Trophoblast cell (in vitro differentiated cells and primary cell): ENCODE results near the gene PHLDA3.

Source experiments
- DNase-seq, 2 donors: peaks; one replicate each; pipeline ENCODE4 v3.0.0-alpha.2; 2016
- H2AFZ ChIP-seq: 2 replicates; pipeline ENCODE4 v1.6.1; 2013; ENCODE audit warnings: low read length, moderate library complexity, mild to moderate bottlenecking; ENCODE audit not compliant: insufficient read depth, poor library complexity
- H2AK5ac ChIP-seq: 2 replicates; pipeline ENCODE4 v1.6.1; 2013; ENCODE audit warnings: mild to moderate bottlenecking, low read length
- H2BK120ac ChIP-seq: 2 replicates; pipeline ENCODE4 v1.6.1; 2013; ENCODE audit warnings: low read length, mild to moderate bottlenecking, moderate library complexity; ENCODE audit not compliant: insufficient read depth, poor library complexity
- H2BK12ac ChIP-seq: 2 replicates; pipeline ENCODE4 v1.6.1; 2013; ENCODE audit warnings: mild to moderate bottlenecking, low read length, moderate library complexity
- H2BK5ac ChIP-seq: 2 replicates; pipeline ENCODE4 v1.6.1; 2013; ENCODE audit warnings: low read length, low read depth, moderate library complexity, mild to moderate bottlenecking; ENCODE audit not compliant: poor library complexity
- H3K14ac ChIP-seq: 2 replicates; pipeline ENCODE4 v1.6.1; 2013; ENCODE audit warnings: mild to moderate bottlenecking, low read length
- H3K18ac ChIP-seq: 2 replicates; pipeline ENCODE4 v1.6.1; 2013; ENCODE audit warnings: mild to moderate bottlenecking, low read length
- H3K23ac ChIP-seq: 2 replicates; pipeline ENCODE4 v1.6.1; 2013; ENCODE audit warnings: low read length
- H3K27ac ChIP-seq: 2 replicates; pipeline ENCODE4 v1.5.1; 2013; ENCODE audit warnings: low read depth, mild to moderate bottlenecking, inconsistent platforms, low read length, moderate library complexity
- H3K27me3 ChIP-seq: 2 replicates; pipeline ENCODE4 v1.6.1; 2013; ENCODE audit warnings: inconsistent platforms, mild to moderate bottlenecking, low read length, moderate library complexity; ENCODE audit not compliant: insufficient read depth
- H3K36me3 ChIP-seq, 2 experiments: 1 replicate in 1 of 2; 2 replicates in 1 of 2; pipeline ENCODE4 v1.6.1; 2013; ENCODE audit warnings: low read length in 2 of 2, mild to moderate bottlenecking in 2 of 2, moderate library complexity in 1 of 2; ENCODE audit not compliant: insufficient read depth in 2 of 2, control insufficient read depth in 1 of 2
- H3K4ac ChIP-seq: 2 replicates; pipeline ENCODE4 v1.6.1; 2013; ENCODE audit warnings: low read depth, mild to moderate bottlenecking, low read length, moderate library complexity
- H3K4me1 ChIP-seq, 2 experiments: 1 replicate in 1 of 2; 2 replicates in 1 of 2; pipeline ENCODE4 v1.6.1; 2013; ENCODE audit warnings: low read length in 2 of 2, mild to moderate bottlenecking in 2 of 2, moderate library complexity in 1 of 2; ENCODE audit not compliant: insufficient read depth in 2 of 2, control insufficient read depth in 1 of 2
- H3K4me2 ChIP-seq: 2 replicates; pipeline ENCODE4 v1.6.1; 2013; ENCODE audit warnings: inconsistent platforms, mild to moderate bottlenecking, low read length, moderate library complexity
- H3K4me3 ChIP-seq: 2 replicates; pipeline ENCODE4 v1.5.1; 2013; ENCODE audit warnings: mild to moderate bottlenecking, low read depth, low read length, inconsistent platforms
- H3K79me1 ChIP-seq: one replicate; pipeline ENCODE4 v1.6.1; 2013; ENCODE audit warnings: low read length
- H3K79me2 ChIP-seq: 2 replicates; pipeline ENCODE4 v1.6.1; 2013; ENCODE audit warnings: low read length, mild to moderate bottlenecking; ENCODE audit not compliant: control insufficient read depth, insufficient read depth, poor library complexity
- H3K9ac ChIP-seq: 2 replicates; pipeline ENCODE4 v1.6.1; 2013; ENCODE audit warnings: mild to moderate bottlenecking, low read length
- H3K9me3 ChIP-seq: 2 replicates; pipeline ENCODE4 v1.6.1; 2013; ENCODE audit warnings: low read depth, mild to moderate bottlenecking, control low read depth, inconsistent platforms, low read length; ENCODE audit not compliant: insufficient read depth
- H4K12ac ChIP-seq: 2 replicates; pipeline ENCODE4 v1.6.1; 2013; ENCODE audit warnings: low read depth, mild to moderate bottlenecking, low read length, moderate library complexity
- H4K8ac ChIP-seq: 2 replicates; pipeline ENCODE4 v1.6.1; 2013; ENCODE audit warnings: low read depth, mild to moderate bottlenecking, low read length, moderate library complexity
- H4K91ac ChIP-seq: one replicate; pipeline ENCODE4 v1.6.1; 2013; ENCODE audit warnings: low read depth, mild to moderate bottlenecking, low read length, moderate library complexity
- WGBS: extraction: QIAGEN DNeasy Blood & Tissue Kit; methylation state at CpG from one replicate; pipeline ENCODE4 v1.1.7; 2013; ENCODE audit warnings: missing lambda C conversion rate; ENCODE audit not compliant: insufficient read length, insufficient coverage; ENCODE audit errors: extremely low coverage; 5-methylcytosine and 5-hydroxymethylcytosine counted together

Gene PHLDA3

DNA sequence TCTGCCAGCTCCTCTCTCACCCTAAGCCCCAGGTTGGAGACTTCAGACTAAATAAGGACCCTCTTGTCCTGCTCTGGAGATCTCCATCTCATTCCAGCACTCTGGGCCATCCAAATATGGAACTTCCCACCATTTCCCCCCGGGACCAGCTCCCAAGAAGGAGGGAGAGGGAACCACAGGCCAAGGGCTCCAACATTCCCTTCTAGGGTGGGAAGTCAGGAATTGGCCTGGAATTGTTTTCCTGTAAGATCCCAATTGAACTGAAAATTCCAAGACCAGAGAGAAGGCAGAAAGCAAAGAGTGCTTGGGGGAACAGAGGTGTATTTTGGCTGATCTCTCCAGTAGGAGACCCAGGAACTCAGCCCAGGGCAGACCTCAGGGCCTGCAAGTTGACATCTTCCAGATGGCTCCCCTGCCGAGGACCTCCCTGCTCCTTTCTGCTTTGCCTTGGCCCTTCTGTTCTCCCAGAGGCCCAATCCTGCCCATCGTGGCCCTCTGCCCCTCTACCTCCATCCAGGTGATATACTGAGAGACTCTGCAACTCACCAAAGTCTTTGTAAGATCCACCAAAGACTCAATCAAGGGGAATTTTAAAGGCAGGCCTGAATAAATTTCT, 23.0 kb upstream of the PHLDA3 start:
- Histone ChIP-seq H3K4me1 (peaks cover 25 to 35% of the 10 kb centered on the region in 2 experiments), H3K4ac (peak overlapping the region; percentile 14), H3K18ac (no peak overlapping the region), H4K8ac (no peak overlapping the region), H3K27me3 (no peaks in the 10 kb centered on the region), H3K23ac (no peak overlapping the region), H3K36me3 (peaks cover 59 to 80% of the 10 kb centered on the region in 2 experiments), H3K9ac (no peak overlapping the region), H3K79me2 (peaks cover 2% of the 10 kb centered on the region), H4K91ac (no peak overlapping the region), H2AFZ (no peak overlapping the region), H2AK5ac (no peak overlapping the region), H3K4me3 (no peak overlapping the region), H2BK5ac (peak overlapping the region; percentile 24), H3K4me2 (no peak overlapping the region), H3K79me1 (peaks cover 17% of the 10 kb centered on the region), H3K27ac (peak overlapping the region; percentile 14), H3K14ac (peak overlapping the region; percentile 17), H2BK120ac (peak overlapping the region; percentile 7), H3K9me3 (peaks cover 6% of the 10 kb centered on the region), H4K12ac (no peak overlapping the region), H2BK12ac (no peak overlapping the region)
- no peak for DNase-seq
- no CpG with 5 or more reads among the region's 3 CpGs for whole genome bisulfite sequencing

GRCh38 chr1:201490708-201491131, 21.7 kb upstream of the PHLDA3 start:
- Histone ChIP-seq H3K9ac (no peak overlapping the region), H2AK5ac (no peak overlapping the region), H4K91ac (no peak overlapping the region), H2BK120ac (no peak overlapping the region), H3K27me3 (no peaks in the 10 kb centered on the region), H3K18ac (no peak overlapping the region), H3K4me3 (no peak overlapping the region), H2AFZ (no peak overlapping the region), H3K27ac (no peak overlapping the region), H3K79me1 (peaks cover 18% of the 10 kb centered on the region), H3K36me3 (peaks cover 61 to 82% of the 10 kb centered on the region in 2 experiments), H4K8ac (no peak overlapping the region), H3K4me2 (no peak overlapping the region), H3K14ac (no peak overlapping the region), H3K4me1 (peaks cover 22 to 28% of the 10 kb centered on the region in 2 experiments), H2BK12ac (no peak overlapping the region), H3K23ac (no peak overlapping the region), H4K12ac (no peak overlapping the region), H3K79me2 (peaks cover 2% of the 10 kb centered on the region), H3K4ac (no peak overlapping the region), H3K9me3 (peaks cover 6% of the 10 kb centered on the region), H2BK5ac (no peak overlapping the region)
- DNase-seq: no peak
- no CpG with 5 or more reads among the region's 3 CpGs for WGBS

DNA sequence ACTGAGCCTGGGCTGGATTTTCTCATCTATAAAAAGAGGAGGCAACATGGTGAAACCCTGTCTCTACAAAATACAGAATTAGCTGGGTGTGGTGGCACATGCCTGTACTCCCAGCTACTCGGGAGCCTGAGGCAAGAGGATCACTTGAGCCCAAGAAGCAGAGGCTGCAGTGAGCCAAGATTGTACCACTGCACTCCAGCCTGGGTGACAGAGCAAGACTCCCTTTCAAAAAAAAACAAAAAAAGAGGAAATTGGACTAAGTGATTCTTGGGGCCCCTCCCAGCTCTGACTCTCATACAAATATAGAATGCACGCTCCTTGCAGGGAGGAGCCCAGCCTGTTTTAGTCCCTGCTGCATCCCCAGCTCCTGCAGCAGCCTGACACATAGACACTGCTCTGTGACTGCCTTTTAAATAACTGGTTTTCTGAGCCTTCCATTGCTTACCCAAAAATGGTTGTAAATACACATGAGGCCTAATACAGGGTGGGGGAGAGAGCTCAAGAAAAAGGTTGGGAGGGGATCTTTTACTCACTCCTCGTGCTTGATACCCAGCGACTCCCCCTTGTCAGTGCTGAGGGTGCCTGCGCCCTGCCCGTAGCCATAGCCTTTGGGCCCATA, 20.8 kb upstream of the PHLDA3 start:
- Histone ChIP-seq H2BK120ac (no peak overlapping the region), H4K12ac (no peak overlapping the region), H3K14ac (no peak overlapping the region), H3K9ac (peak overlapping the region; percentile 25), H4K91ac (no peak overlapping the region), H3K36me3 (peaks cover 61 to 84% of the 10 kb centered on the region in 2 experiments), H3K79me1 (peaks cover 22% of the 10 kb centered on the region), H3K27ac (no peak overlapping the region), H3K4me1 (peaks cover 27 to 28% of the 10 kb centered on the region in 2 experiments), H3K4me3 (peak overlapping the region; percentile 52), H3K23ac (no peak overlapping the region), H2BK12ac (no peak overlapping the region), H4K8ac (no peak overlapping the region), H3K79me2 (peaks cover 2% of the 10 kb centered on the region), H2AFZ (no peak overlapping the region), H2BK5ac (no peak overlapping the region), H3K27me3 (no peaks in the 10 kb centered on the region), H3K18ac (no peak overlapping the region), H3K9me3 (peaks cover 6% of the 10 kb centered on the region), H2AK5ac (no peak overlapping the region), H3K4ac (no peak overlapping the region), H3K4me2 (no peak overlapping the region)
- WGBS: no CpG with 5 or more reads among the region's 6 CpGs
- no peak for DNase-seq

- H3K79me1 ChIP-seq: peaks cover 19% of the 10 kb centered on the region
- no peak overlapping the region for H3K9ac ChIP-seq
- no peak overlapping the region for H3K4me2 ChIP-seq
- no peaks in the 10 kb centered on the region for H3K79me2 ChIP-seq
- no peak overlapping the region for H4K91ac ChIP-seq
- H2BK5ac ChIP-seq: no peak overlapping the region
- no peak overlapping the region for H2AFZ ChIP-seq
- peak overlapping the region; percentile 60 for H3K18ac ChIP-seq
- peak overlapping the region; percentile 2 for H4K8ac ChIP-seq
- H2BK120ac ChIP-seq: no peak overlapping the region
- peaks cover 20 to 21% of the 10 kb centered on the region in 2 experiments for H3K4me1 ChIP-seq
- no peaks in the 10 kb centered on the region for H3K27me3 ChIP-seq
- peaks cover 61 to 84% of the 10 kb centered on the region in 2 experiments for H3K36me3 ChIP-seq
- no CpG with 5 or more reads among the region's 12 CpGs for WGBS
- no peak overlapping the region for H4K12ac ChIP-seq
- no peak overlapping the region for H2BK12ac ChIP-seq
- H3K9me3 ChIP-seq: peaks cover 6% of the 10 kb centered on the region
- H3K27ac ChIP-seq: no peak overlapping the region
- no peak overlapping the region for H3K4ac ChIP-seq
- H3K14ac ChIP-seq: no peak overlapping the region
- no peak overlapping the region for H3K4me3 ChIP-seq
- no peak for DNase-seq
- H3K23ac ChIP-seq: no peak overlapping the region
- no peak overlapping the region for H2AK5ac ChIP-seq
Observed at GRCh38 chr1:201488830-201489589, 20.0 kb upstream of the PHLDA3 start.
